Activated gamma-delta T cell (primary cell): Measurements from ENCODE around the gene REEP6.

Experiments used
- DNase-seq: peaks from one replicate; lab custom pipeline; 2025; lab: John Stamatoyannopoulos, UW
- total RNA-seq, 2 donors: gene quantifications; one replicate each; lab custom pipeline; 2026; lab: John Stamatoyannopoulos, UW

The REEP6 gene
- 4.7 reads per million in 2 donors for total RNA-seq

- no peak for DNase-seq
Measured at GRCh38 chr19:1491114-1491848, at the start of gene REEP6. TSS of gene REEP6 (plus strand) at chr19:1491181. CDS start at chr19:1491270, 89 bp downstream.

DNA sequence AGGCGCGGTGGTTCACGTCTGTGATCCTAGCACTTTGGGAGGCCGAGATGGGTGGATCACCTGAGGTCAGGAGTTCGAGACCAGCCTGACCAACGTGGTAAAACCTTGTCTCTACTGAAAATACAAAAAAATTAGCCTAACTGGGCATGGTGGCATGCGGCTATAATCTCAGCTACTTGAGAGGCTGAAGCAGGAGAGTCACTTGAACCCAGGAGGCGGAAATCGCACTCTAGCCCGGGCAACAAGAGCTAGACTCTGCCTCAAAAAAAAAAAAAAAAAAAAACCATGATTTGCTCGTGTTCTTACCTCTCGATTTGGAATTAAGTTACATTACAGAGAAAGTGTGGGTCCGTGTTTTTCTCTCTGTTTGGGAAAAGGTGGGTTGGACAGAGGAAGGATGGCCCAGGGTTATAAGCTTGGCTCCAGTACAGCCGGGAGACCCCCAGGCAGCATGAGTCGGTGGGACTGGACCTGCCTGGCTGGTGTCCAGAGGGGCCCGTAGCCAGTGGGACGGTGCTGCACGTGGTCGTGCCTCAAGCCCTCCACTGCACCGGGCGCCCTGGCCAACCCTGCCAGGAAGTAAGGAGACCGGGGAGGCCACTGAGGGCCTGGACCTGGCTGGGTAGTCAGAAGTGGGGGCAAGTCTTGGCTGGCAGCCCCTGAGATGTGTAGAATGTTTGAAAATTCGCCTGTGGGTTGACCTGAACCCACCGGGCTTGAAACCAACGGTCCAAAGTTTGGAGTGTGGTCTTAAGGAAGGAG lies 49.1 kb upstream of the REEP6 start:
- no peak for DNase-seq

- DNase-seq = peak; percentile 61
Measured at GRCh38 chr19:1445185-1445931, 45.6 kb upstream of the REEP6 start.

DNA sequence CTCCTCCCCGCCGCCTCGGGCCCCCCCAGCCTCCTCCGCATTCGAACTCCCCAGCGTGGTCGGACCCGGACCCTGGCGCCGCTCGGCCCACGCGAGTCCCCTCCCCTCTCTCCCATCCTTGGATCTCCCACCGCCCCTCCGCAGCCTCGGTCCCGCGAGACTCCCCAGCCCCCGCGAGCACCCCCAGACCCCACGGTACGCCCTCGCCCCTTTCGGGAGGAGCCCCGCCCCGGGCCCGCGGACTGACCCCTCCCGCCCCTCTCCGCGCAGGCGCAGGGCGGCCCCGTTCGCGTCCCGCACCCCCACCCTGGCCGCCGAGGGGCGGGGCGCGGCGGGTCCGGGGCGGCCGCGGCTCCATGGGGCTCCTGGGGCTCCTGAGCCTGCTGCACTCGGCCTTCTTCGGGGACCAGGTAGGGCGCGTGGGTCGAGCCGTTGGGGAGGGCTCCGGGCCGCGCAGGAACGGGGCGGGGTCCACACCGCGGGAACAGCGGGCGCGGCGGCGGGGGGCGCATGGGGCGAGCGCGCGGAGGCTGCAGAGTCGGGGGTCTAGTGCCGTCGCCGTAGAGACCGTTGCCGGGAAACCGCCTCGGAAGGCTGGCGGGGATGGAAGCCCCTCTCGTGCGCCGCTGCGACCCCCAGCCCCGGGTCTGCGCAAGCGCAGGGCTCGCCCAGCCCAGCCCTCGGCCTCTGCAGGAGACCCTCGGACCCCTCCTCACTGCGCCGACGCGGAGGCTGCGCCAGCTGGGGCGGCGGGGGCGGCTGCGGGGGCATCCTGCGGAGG lies 44.9 kb upstream of the REEP6 start:
- DNase-seq = no peak

- DNase-seq = no peak
Measured at GRCh38 chr19:1446713-1447481, 44.1 kb upstream of the REEP6 start.

DNA sequence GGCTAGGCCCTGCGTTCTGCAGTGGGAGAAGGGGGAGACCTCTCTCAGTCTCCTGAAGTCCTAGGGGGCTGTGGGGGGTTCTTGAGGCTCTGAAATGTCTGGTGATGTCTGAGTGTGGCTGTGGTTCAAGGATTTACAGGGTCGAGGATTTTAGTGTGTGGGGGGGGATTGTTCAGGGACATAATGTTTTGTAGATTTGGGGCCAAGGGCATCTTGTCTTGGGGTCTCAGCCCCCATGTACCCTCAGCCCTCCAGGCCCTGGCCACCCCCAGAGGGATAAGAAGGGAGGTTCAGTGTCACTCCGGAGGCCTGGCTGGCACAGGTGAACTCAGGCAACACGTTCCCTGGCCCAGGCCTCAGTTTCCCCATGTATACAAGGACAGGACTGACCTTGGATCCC lies 43.5 kb upstream of the REEP6 start:
- no peak for DNase-seq

GRCh38 chr19:1447944-1448343 lies 43.0 kb upstream of the REEP6 start:
- no peak for DNase-seq

- no peak for DNase-seq
Measured at GRCh38 chr19:1449467-1450442, 41.2 kb upstream of the REEP6 start, which contains the start of gene APC2. TSS of gene APC2 (plus strand) at chr19:1450121. CDS start at chr19:1453002, 2,881 bp downstream.

- no peak for DNase-seq
Measured at GRCh38 chr19:1450735-1451731, 39.9 kb upstream of the REEP6 start.

GRCh38 chr19:1451916-1452801 lies 38.8 kb upstream of the REEP6 start:
- DNase-seq = no peak

GRCh38 chr19:1452802-1453524 lies 38.0 kb upstream of the REEP6 start:
- DNase-seq = no peak

DNA sequence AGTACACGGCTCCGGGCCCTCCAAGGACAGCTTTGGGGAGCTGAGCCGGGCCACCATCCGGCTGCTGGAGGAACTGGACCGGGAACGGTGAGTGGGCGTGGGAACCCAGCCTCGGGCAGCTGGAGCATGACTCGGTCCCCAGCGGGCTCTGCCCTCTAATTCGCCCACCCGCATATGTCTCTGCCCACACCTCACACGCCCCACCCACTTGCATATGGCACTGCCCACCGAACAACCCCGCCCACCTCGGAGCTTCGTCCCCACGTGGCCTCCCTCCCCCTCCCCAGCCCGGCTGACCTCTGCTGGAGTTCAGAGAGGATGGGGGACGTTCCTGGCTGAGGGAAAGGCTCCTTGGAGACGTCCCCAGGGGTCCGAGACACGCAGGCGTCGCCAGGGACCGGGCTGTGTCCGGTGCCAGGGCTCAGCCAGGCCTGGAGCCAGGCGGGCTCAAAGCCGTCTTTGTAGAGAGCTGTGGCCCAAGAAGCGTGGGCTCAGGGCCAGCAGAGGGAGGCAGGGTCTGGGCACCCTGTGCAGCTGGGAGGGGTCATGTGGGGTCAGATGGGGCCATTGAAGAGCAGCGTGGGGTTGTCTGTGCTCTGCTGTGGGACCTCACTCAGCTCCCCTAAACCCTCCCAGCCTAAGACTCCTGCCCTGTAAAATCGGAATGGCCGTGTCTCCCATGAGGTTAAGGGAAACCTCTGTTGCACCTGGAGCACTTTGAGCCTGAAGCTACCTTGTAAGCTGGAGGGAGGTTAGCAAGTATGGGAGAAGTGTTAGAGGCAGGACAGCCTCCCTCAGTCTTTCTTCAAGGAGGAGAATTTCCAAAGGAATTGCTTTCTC lies 37.2 kb upstream of the REEP6 start:
- DNase-seq = no peak

- DNase-seq = no peak
Measured at GRCh38 chr19:1455002-1455335, 36.0 kb upstream of the REEP6 start.

DNA sequence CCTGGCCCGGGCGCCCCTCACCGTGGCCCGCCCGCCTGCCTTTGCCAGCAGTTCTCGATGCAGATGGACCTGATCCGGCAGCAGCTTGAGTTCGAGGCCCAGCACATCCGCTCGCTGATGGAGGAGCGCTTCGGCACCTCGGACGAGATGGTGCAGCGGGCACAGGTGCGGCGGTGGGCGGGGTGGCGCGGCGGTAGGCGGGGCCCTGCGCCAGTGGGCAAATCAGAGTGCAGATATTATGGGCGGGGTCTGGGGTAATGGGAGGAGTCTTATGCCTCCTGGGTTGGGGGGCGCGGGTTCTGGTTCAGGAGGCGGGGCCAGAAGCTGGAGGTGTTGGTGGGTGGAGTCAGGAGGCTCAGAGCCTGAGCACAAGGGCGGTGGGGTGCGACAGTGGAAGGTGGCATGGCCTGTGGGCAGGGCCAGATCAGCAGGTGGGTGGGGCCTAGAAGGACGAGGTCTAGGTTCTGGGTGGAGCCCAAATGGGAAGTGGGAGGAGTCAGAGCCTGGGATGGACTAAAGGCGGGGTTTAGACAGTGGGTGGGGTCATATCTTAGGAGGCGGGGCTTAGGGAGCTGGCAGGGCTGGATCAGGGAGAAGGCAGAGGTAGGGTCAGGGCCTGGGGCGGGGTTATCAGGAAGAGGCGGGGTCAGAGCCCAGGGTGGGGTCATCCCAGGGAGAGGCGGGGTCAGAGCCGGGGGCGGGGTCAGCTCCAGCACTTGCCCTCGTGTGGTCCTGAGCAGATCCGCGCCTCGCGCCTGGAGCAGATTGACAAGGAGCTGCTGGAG lies 35.5 kb upstream of the REEP6 start:
- no peak for DNase-seq
